Kidney epithelial cell (primary cell): ENCODE data around the gene ARMC2. TPM values are rescaled to one million over a fixed set of nuclear protein-coding genes. Genes with fewer than 3 reads are reported as not detected.
"Not testable (repeated sequence)": the region's sequence is repeated elsewhere in the genome, so short reads cannot be mapped to it uniquely, and the experiment has no call there.

ENCODE experiments used
- DNase-seq: peaks from one replicate; pipeline ENCODE4 v3.0.0-alpha.2; 2010; ENCODE audit warnings: low read depth
- H3K27me3 ChIP-seq: 2 replicates; pipeline ENCODE4 v1.6.0; 2011; ENCODE audit warnings: low read length; ENCODE audit not compliant: control insufficient read depth, insufficient read depth
- H3K36me3 ChIP-seq: 2 replicates; pipeline ENCODE4 v1.5.1; 2011; ENCODE audit warnings: low read length; ENCODE audit not compliant: control insufficient read depth, insufficient read depth
- H3K4me3 ChIP-seq: 2 replicates; pipeline ENCODE4 v1.5.1; 2011; ENCODE audit warnings: low read depth, mild to moderate bottlenecking, control low read depth, low read length
- total RNA-seq: library from RNA; depleted of rRNA; stranded (reverse); fragments of >200 nt; gene quantifications from 2 replicates; pipeline ENCODE4 v1.2.3, GENCODE V29; 2015
- TF ChIP-seq, protein P1 (sequence below): IDR thresholded peaks from 2 replicates; pipeline ENCODE4 v1.5.1; 2011; ENCODE audit warnings: mild to moderate bottlenecking, moderate library complexity, low read length, control low read depth, inconsistent platforms; ENCODE audit not compliant: insufficient read depth, poor library complexity, severe bottlenecking

The ARMC2 gene
- total RNA-seq, 1 donor from 2014 or later: 1.1 TPM

DNA sequence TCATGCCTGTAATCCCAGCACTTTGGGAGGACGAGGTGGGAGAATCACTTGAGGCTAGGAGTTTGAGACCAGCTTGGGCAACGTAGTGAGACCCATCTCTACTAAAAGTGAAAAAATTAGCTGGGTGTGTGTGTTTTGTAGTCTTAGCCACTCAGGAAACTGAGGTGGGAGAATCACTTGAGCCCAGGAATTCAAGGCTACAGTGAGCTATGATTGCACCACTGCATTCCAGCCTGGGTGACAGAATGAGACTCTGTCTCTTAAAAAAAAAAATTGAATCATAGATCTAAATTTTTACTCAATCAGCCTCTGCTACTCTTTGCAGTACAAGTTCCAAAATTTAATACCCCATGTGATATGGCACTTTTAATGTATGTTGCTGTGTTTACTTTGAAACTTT is 121.6 kb downstream of the ARMC2 start:
- DNase-seq: no peak
- no peaks in the 10 kb centered on the region for H3K27me3 ChIP-seq
- TF ChIP-seq, protein P1, sequence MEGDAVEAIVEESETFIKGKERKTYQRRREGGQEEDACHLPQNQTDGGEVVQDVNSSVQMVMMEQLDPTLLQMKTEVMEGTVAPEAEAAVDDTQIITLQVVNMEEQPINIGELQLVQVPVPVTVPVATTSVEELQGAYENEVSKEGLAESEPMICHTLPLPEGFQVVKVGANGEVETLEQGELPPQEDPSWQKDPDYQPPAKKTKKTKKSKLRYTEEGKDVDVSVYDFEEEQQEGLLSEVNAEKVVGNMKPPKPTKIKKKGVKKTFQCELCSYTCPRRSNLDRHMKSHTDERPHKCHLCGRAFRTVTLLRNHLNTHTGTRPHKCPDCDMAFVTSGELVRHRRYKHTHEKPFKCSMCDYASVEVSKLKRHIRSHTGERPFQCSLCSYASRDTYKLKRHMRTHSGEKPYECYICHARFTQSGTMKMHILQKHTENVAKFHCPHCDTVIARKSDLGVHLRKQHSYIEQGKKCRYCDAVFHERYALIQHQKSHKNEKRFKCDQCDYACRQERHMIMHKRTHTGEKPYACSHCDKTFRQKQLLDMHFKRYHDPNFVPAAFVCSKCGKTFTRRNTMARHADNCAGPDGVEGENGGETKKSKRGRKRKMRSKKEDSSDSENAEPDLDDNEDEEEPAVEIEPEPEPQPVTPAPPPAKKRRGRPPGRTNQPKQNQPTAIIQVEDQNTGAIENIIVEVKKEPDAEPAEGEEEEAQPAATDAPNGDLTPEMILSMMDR: no peak
- H3K4me3 ChIP-seq: no peak overlapping the region
- H3K36me3 ChIP-seq: no peaks in the 10 kb centered on the region

DNA sequence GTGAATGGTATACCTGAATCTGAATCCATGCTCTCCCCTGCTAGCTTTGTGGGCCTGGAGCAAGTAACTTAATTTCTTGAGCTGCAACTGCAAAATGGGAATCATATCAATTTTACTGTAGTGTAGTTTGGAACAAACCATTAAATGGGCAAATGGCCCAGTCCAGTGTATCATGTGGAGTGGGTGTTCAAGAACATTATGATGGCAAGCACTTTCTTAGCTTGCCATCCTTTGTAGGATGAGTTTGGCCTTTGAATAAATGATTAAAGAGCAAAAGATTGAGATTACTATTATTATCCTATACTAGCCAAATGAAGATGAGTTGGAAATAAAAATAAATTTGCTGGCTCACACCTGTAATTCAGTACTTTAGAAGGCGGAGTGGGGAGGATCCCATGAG is 126.0 kb downstream of the ARMC2 start:
- no peak for DNase-seq
- no peak overlapping the region for H3K4me3 ChIP-seq
- H3K27me3 ChIP-seq: no peaks in the 10 kb centered on the region
- no peaks in the 10 kb centered on the region for H3K36me3 ChIP-seq
- TF ChIP-seq, protein P1: no peak

DNA sequence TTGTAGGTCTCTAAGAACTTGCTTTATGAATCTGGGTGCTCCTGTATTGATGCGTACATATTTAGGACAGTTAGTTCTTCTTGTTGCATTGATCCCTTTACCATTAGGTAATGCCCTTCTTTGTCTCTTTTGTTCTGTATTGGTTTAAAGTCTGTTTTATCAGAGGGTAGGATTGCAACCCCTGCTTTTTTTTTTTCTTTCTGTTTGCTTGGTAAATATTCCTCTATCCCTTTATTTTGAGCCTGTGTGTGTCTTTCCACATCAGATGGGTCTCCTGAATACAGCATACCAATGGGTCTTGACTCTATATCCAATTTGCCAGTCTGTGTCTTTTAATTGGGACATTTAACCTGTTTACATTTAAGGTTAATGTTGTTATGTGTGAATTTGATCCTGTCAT is 130.4 kb downstream of the ARMC2 start:
- not testable (repeated sequence) for DNase-seq, H3K27me3 ChIP-seq, H3K4me3 ChIP-seq, H3K36me3 ChIP-seq

DNA sequence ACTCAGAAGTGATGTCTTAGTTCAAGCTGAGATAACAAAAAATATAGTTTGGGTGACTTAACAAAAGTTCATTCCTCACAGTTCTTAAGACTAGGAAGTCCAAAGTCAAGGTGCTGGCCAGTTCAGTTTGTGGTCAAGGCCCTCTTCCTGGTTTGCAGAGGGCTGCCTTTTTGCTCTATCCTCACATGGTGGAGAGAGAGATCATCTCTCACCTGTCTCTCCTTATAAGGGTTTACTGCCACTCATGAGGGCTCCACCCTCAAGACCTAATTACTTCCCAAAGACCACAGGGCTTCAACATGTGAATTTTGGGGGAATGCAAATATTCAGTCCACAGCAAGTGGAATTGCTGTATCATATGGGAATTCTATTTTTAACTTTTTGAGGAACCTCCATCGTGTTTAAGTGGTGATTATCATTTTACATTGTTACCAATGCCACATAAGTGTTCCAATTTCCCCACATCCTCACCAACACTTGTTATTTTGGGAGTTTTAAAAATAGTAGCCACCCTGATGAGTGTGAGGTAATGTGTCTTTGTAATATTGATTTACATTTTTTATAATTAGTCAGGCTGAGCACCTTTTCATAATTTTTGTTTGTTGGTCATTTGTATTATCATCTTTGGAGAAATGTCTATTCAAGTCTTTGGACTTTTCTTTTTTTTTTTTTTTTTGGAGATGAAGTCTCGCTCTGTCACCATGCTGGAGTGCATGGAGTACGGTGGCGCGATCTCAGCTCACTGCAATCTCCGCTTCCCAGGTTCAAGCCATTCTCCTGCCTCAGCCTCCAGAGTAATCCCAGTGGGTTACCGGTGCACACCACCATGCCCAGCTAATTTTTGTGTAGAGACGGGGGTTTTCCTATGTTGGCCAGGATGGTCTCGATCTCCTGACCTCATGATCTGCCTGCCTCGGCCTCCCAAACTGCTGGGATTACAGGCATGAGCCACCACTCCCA is 134.2 kb downstream of the ARMC2 start:
- Histone ChIP-seq H3K4me3 (no peak overlapping the region), H3K27me3 (no peaks in the 10 kb centered on the region), H3K36me3 (no peaks in the 10 kb centered on the region)
- TF ChIP-seq, protein P1: no peak
- DNase-seq: no peak

DNA sequence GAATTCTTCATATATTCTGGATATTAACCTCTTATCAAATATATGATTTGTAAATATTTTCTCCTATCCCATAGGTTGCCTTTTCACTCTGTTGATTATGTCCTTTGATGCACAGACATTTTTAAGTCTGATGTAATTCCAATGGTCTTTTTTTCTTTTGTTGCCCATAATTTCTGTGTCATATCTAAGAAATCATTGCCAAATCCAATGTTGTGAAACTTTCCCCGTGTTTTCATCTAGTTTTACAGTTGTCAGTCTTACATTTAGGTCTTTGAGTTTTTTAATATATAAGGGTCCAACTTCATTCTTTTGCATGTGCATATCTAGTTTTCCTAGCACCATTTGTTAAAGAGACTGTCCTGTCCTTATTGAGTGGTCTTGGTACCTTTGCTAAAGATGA is 134.9 kb downstream of the ARMC2 start:
- H3K36me3 ChIP-seq: no peaks in the 10 kb centered on the region
- TF ChIP-seq, protein P1: no peak
- H3K27me3 ChIP-seq: no peaks in the 10 kb centered on the region
- no peak overlapping the region for H3K4me3 ChIP-seq
- no peak for DNase-seq

DNA sequence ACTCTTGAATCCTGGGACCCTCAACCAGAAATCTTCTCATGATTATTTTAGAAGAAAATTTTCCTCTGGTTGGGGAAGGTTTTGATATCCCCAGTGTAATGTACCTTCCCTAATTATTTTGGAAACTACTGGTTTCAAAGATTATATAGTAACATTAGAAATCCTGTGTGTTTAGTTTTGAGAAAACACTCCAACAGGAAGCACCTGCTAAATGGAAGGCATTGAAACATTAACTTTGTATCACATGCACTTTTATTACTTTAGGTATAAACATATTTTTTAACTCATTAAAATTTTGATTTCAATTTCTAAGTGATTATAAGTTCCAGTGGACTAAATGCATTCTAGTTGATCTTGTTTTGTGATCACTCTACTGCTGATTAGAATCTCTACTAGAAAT is 137.1 kb downstream of the ARMC2 start:
- TF ChIP-seq, protein P1: no peak
- no peaks in the 10 kb centered on the region for H3K27me3 ChIP-seq
- H3K36me3 ChIP-seq: no peaks in the 10 kb centered on the region
- no peak overlapping the region for H3K4me3 ChIP-seq
- DNase-seq: no peak
